RKO (cell line): ENCODE measurements around the gene GTF2H4.
"Not testable (repeated sequence)": the region's sequence is repeated elsewhere in the genome, so short reads cannot be mapped to it uniquely, and the experiment has no call there.

Source experiments
- DNase-seq: peaks from one replicate; pipeline ENCODE4 v3.0.0-alpha.2; 2016; ENCODE audit warnings: low spot score

GTF2H4 gene

GRCh38 chr6:30926644-30927043 lies 18.6 kb downstream of the GTF2H4 start:
- no peak for DNase-seq

GRCh38 chr6:30927080-30927479 lies 19.1 kb downstream of the GTF2H4 start:
- DNase-seq = not testable (repeated sequence)

- DNase-seq = no peak
Measured at GRCh38 chr6:30928677-30929076, 20.7 kb downstream of the GTF2H4 start.

GRCh38 chr6:30930506-30930905 lies 22.5 kb downstream of the GTF2H4 start:
- no peak for DNase-seq

- DNase-seq = no peak
Measured at GRCh38 chr6:30931272-30931671, 23.3 kb downstream of the GTF2H4 start.

GRCh38 chr6:30931969-30932645 lies 24.1 kb downstream of the GTF2H4 start, which contains the start of gene SFTA2:
Gene SFTA2 (minus strand): TSS chr6:30932170. CDS start chr6:30932096, 74 bp downstream.
- no peak for DNase-seq

GRCh38 chr6:30932665-30933365 lies 24.8 kb downstream of the GTF2H4 start:
- no peak for DNase-seq

- DNase-seq = no peak
Measured at GRCh38 chr6:30935018-30935417, 27.0 kb downstream of the GTF2H4 start.

- no peak for DNase-seq
Measured at GRCh38 chr6:30937265-30937664, 29.3 kb downstream of the GTF2H4 start.

- no peak for DNase-seq
Measured at GRCh38 chr6:30938730-30939129, 30.7 kb downstream of the GTF2H4 start.

GRCh38 chr6:30939473-30939872 lies 31.5 kb downstream of the GTF2H4 start:
- DNase-seq = no peak

GRCh38 chr6:30940361-30940986 lies 32.5 kb downstream of the GTF2H4 start, which contains the start of gene MUCL3:
Gene MUCL3 (plus strand): TSS chr6:30940973. CDS start chr6:30941000, 27 bp downstream.
- DNase-seq = no peak

- peak; percentile 80 for DNase-seq
Measured at GRCh38 chr6:30942338-30943060, 34.5 kb downstream of the GTF2H4 start.

- no peak for DNase-seq
Measured at GRCh38 chr6:30944051-30944450, 36.0 kb downstream of the GTF2H4 start.

GRCh38 chr6:30945281-30945680 lies 37.3 kb downstream of the GTF2H4 start:
- no peak for DNase-seq

- DNase-seq = no peak
Measured at GRCh38 chr6:30947231-30947630, 39.2 kb downstream of the GTF2H4 start.

GRCh38 chr6:30948811-30949210 lies 40.8 kb downstream of the GTF2H4 start:
- DNase-seq = no peak

GRCh38 chr6:30951907-30952469 lies 44.0 kb downstream of the GTF2H4 start:
- no peak for DNase-seq

- no peak for DNase-seq
Measured at GRCh38 chr6:30954631-30955366, 46.8 kb downstream of the GTF2H4 start.

GRCh38 chr6:30955367-30956042 lies 47.5 kb downstream of the GTF2H4 start:
- DNase-seq = no peak

- no peak for DNase-seq
Measured at GRCh38 chr6:30957716-30958115, 49.7 kb downstream of the GTF2H4 start.
